ENCODE measurements around the gene DCAF16. TPM values are rescaled to one million over a fixed set of nuclear protein-coding genes. Genes with fewer than 3 reads are reported as not detected.

DCAF16 gene
- total and polyA plus RNA-seq, 12 donors: 6.9 to 43.1 (median 21.7) TPM

GRCh38 chr4:17778431-17778830 lies 32.1 kb downstream of the DCAF16 start:
- intact Hi-C loops (cut with DNase I): no loop called here
- Histone ChIP-seq H3K27ac (no peak overlapping the region), H3K9me3 (replicated peaks in 1 of 3) (no peaks in the 10 kb centered on the region), H3K36me3 (replicated peaks in 1 of 2) (no peaks in the 10 kb centered on the region), H3K4me3 (no peak overlapping the region), H3K4me1 (replicated peaks in 1 of 2) (peaks cover 10 to 13% of the 10 kb centered on the region in 2 donors), H3K27me3 (peaks cover 13% of the 10 kb centered on the region)
- TF ChIP-seq CTCF (IDR thresholded peaks at IDR 0.05) (no peak), POLR2A (IDR thresholded peaks at IDR 0.05) (no peak)
- 81 to 99% (median 94%) methylated on average over 3 of the region's 3 CpGs for WGBS, 4 donors
- DNase-seq: no peak

GRCh38 chr4:17773135-17773698 lies 37.3 kb downstream of the DCAF16 start:
- Histone ChIP-seq H3K9me3 (replicated peaks in 1 of 3) (no peaks in the 10 kb centered on the region), H3K27me3 (no peaks in the 10 kb centered on the region), H3K36me3 (replicated peaks in 1 of 2) (no peaks in the 10 kb centered on the region), H3K4me3 (no peak overlapping the region), H3K4me1 (replicated peaks in 1 of 2) (no peaks in the 10 kb centered on the region), H3K27ac (no peak overlapping the region)
- intact Hi-C loops (cut with DNase I): no loop called here
- no peak for TF ChIP-seq CTCF (IDR thresholded peaks at IDR 0.05)
- no peak for TF ChIP-seq POLR2A (IDR thresholded peaks at IDR 0.05)
- DNase-seq: no peak
- 70 to 90% (median 82%) methylated on average over 10 of the region's 10 CpGs for WGBS, 4 donors

- intact Hi-C loops (cut with DNase I): no loop called here
- no peak overlapping the region for H3K4me3 ChIP-seq
- no peaks in the 10 kb centered on the region for H3K9me3 ChIP-seq (replicated peaks in 1 of 3)
- 54 to 66% (median 60%) methylated on average over 7 to 8 of the region's 8 CpGs for WGBS, 4 donors
- H3K36me3 ChIP-seq (replicated peaks in 1 of 2): no peaks in the 10 kb centered on the region
- DNase-seq: no peak
- no peaks in the 10 kb centered on the region for H3K4me1 ChIP-seq (replicated peaks in 1 of 2)
- TF ChIP-seq POLR2A (IDR thresholded peaks at IDR 0.05) (no peak), CTCF (IDR thresholded peaks at IDR 0.05) (no peak)
- no peaks in the 10 kb centered on the region for H3K27me3 ChIP-seq
- no peak overlapping the region for H3K27ac ChIP-seq
These were observed 39.2 kb downstream of the DCAF16 start for GRCh38 chr4:17771284-17771908.

- DNase-seq: no peak
These were observed 39.7 kb downstream of the DCAF16 start for GRCh38 chr4:17770845-17771244.

More at GRCh38 chr4:17770845-17771244, 39.7 kb downstream of the DCAF16 start:
- 75 to 86% (median 83%) methylated on average over 4 of the region's 4 CpGs for WGBS, 4 donors
- no peak overlapping the region for H3K4me3 ChIP-seq
- TF ChIP-seq CTCF (IDR thresholded peaks at IDR 0.05) (no peak), POLR2A (IDR thresholded peaks at IDR 0.05) (no peak)
- H3K27me3 ChIP-seq: no peaks in the 10 kb centered on the region
- no peaks in the 10 kb centered on the region for H3K36me3 ChIP-seq (replicated peaks in 1 of 2)
- intact Hi-C loops (cut with DNase I): no loop called here
- H3K27ac ChIP-seq: no peak overlapping the region
- H3K9me3 ChIP-seq (replicated peaks in 1 of 3): no peaks in the 10 kb centered on the region
- no peaks in the 10 kb centered on the region for H3K4me1 ChIP-seq (replicated peaks in 1 of 2)
